Putamen (tissue), 1 donor: ENCODE results near the gene TXNDC17.
A peak's percentile ranks its signal among the peaks of the same experiment; 100 is the strongest.
"Not testable (repeated sequence)": the region's sequence is repeated elsewhere in the genome, so short reads cannot be mapped to it uniquely, and the experiment has no call there.

ENCODE experiments used
- DNase-seq: peaks from one replicate; pipeline ENCODE4 v3.0.0-alpha.2; 2016; ENCODE audit warnings: low spot score

The TXNDC17 gene

GRCh38 chr17:6636616-6637457, 4.0 kb upstream of the TXNDC17 start:
- no peak for DNase-seq

- no peak for DNase-seq
Observed at GRCh38 chr17:6637458-6637840, 3.4 kb upstream of the TXNDC17 start.

GRCh38 chr17:6638046-6638908, 2.6 kb upstream of the TXNDC17 start:
- no peak for DNase-seq

GRCh38 chr17:6639014-6639585, 1.8 kb upstream of the TXNDC17 start:
- DNase-seq = no peak

- DNase-seq = no peak
Observed at GRCh38 chr17:6639586-6640535, 999 bp upstream of the TXNDC17 start.

GRCh38 chr17:6641247-6641863, 495 bp downstream of the TXNDC17 start:
- DNase-seq = no peak

- no peak for DNase-seq
Observed at GRCh38 chr17:6642592-6642991, 1.7 kb downstream of the TXNDC17 start.

- DNase-seq = no peak
Observed at GRCh38 chr17:6643451-6644125, 2.7 kb downstream of the TXNDC17 start.

GRCh38 chr17:6648181-6648580, 7.3 kb downstream of the TXNDC17 start:
- no peak for DNase-seq

GRCh38 chr17:6651354-6651918, 10.6 kb downstream of the TXNDC17 start, which contains the start of the genes C17orf100 and MED31:
TSS of gene C17orf100 (plus strand) at chr17:6651762. CDS start at chr17:6651914, 152 bp downstream.
TSS of gene MED31 (minus strand) at chr17:6651605. CDS start at chr17:6651528, 77 bp downstream.
- DNase-seq = peak; percentile 88

- DNase-seq = no peak
Observed at GRCh38 chr17:6651919-6652452, 11.1 kb downstream of the TXNDC17 start.

GRCh38 chr17:6654841-6655731, 14.2 kb downstream of the TXNDC17 start:
- DNase-seq = no peak

- not testable (repeated sequence) for DNase-seq
Observed at GRCh38 chr17:6655732-6656361, 15.0 kb downstream of the TXNDC17 start.

- not testable (repeated sequence) for DNase-seq
Observed at GRCh38 chr17:6656797-6657632, 16.2 kb downstream of the TXNDC17 start.

GRCh38 chr17:6657633-6658287, 16.9 kb downstream of the TXNDC17 start:
- no peak for DNase-seq

GRCh38 chr17:6658411-6658810, 17.6 kb downstream of the TXNDC17 start:
- not testable (repeated sequence) for DNase-seq

GRCh38 chr17:6660101-6660500, 19.2 kb downstream of the TXNDC17 start:
- no peak for DNase-seq
